Measurements from ENCODE around the gene CERS3.
"Not testable (repeated sequence)": the region's sequence is repeated elsewhere in the genome, so short reads cannot be mapped to it uniquely, and the experiment has no call there.

Gene CERS3

GRCh38 chr15:100441063-100441462 is 87.7 kb downstream of the CERS3 start:
- not testable (repeated sequence) for DNase-seq (ENCODE audit: low spot score in 2 of 2); H3K36me3 Mint-ChIP-seq (ENCODE audit: insufficient read depth); H3K9me3 Mint-ChIP-seq; H3K4me1 Mint-ChIP-seq; H3K27ac Mint-ChIP-seq (ENCODE audit: low read depth); ATAC-seq (replicated peaks; ENCODE audit: extremely low read depth, poor library complexity, severe bottlenecking); H3K4me3 Mint-ChIP-seq
- peaks cover 61% of the 10 kb centered on the region for H3K27me3 Mint-ChIP-seq

- DNase-seq (ENCODE audit: low spot score in 2 of 2) (no peak), ATAC-seq (replicated peaks; ENCODE audit: extremely low read depth, poor library complexity, severe bottlenecking) (no peak)
- H3K36me3 Mint-ChIP-seq (ENCODE audit: insufficient read depth): peaks cover 1% of the 10 kb centered on the region
- peaks cover 48% of the 10 kb centered on the region for H3K27me3 Mint-ChIP-seq
- H3K27ac Mint-ChIP-seq (ENCODE audit: low read depth): no peak overlapping the region
- H3K4me3 Mint-ChIP-seq: no peak overlapping the region
- H3K9me3 Mint-ChIP-seq: no peaks in the 10 kb centered on the region
- no peaks in the 10 kb centered on the region for H3K4me1 Mint-ChIP-seq
Observed at GRCh38 chr15:100439514-100439913, 89.2 kb downstream of the CERS3 start.

- no peaks in the 10 kb centered on the region for H3K4me1 Mint-ChIP-seq
- peaks cover 39% of the 10 kb centered on the region for H3K27me3 Mint-ChIP-seq
- no peaks in the 10 kb centered on the region for H3K9me3 Mint-ChIP-seq
- H3K27ac Mint-ChIP-seq (ENCODE audit: low read depth): no peak overlapping the region
- ATAC-seq (replicated peaks; ENCODE audit: extremely low read depth, poor library complexity, severe bottlenecking) (no peak), DNase-seq (ENCODE audit: low spot score in 2 of 2) (no peak)
- H3K36me3 Mint-ChIP-seq (ENCODE audit: insufficient read depth): peaks cover 1% of the 10 kb centered on the region
- H3K4me3 Mint-ChIP-seq: no peak overlapping the region
Observed at GRCh38 chr15:100438570-100438969, 90.2 kb downstream of the CERS3 start.

- DNase-seq (ENCODE audit: low spot score in 2 of 2): no peak
- H3K27ac Mint-ChIP-seq (ENCODE audit: low read depth): no peak overlapping the region
- H3K4me1 Mint-ChIP-seq: no peaks in the 10 kb centered on the region
- H3K36me3 Mint-ChIP-seq (ENCODE audit: insufficient read depth): peaks cover 1% of the 10 kb centered on the region
- no peaks in the 10 kb centered on the region for H3K9me3 Mint-ChIP-seq
- H3K4me3 Mint-ChIP-seq: no peak overlapping the region
- H3K27me3 Mint-ChIP-seq: peaks cover 26% of the 10 kb centered on the region
- no peak for ATAC-seq (replicated peaks; ENCODE audit: extremely low read depth, poor library complexity, severe bottlenecking)
Observed at GRCh38 chr15:100437261-100437660, 91.5 kb downstream of the CERS3 start.

GRCh38 chr15:100434561-100434960 is 94.2 kb downstream of the CERS3 start:
- Mint-ChIP-seq H3K27ac (ENCODE audit: low read depth) (no peak overlapping the region), H3K9me3 (no peaks in the 10 kb centered on the region), H3K4me3 (no peak overlapping the region), H3K4me1 (no peaks in the 10 kb centered on the region), H3K27me3 (no peaks in the 10 kb centered on the region), H3K36me3 (ENCODE audit: insufficient read depth) (no peaks in the 10 kb centered on the region)
- DNase-seq (ENCODE audit: low spot score in 2 of 2) (no peak), ATAC-seq (replicated peaks; ENCODE audit: extremely low read depth, poor library complexity, severe bottlenecking) (no peak)

GRCh38 chr15:100434038-100434437 is 94.7 kb downstream of the CERS3 start:
- Mint-ChIP-seq H3K36me3 (ENCODE audit: insufficient read depth) (no peaks in the 10 kb centered on the region), H3K4me1 (no peaks in the 10 kb centered on the region), H3K27ac (ENCODE audit: low read depth) (no peak overlapping the region), H3K4me3 (no peak overlapping the region), H3K27me3 (no peaks in the 10 kb centered on the region), H3K9me3 (no peaks in the 10 kb centered on the region)
- no peak for ATAC-seq (replicated peaks; ENCODE audit: extremely low read depth, poor library complexity, severe bottlenecking)
- DNase-seq (ENCODE audit: low spot score in 2 of 2): no peak

GRCh38 chr15:100433304-100433703 is 95.4 kb downstream of the CERS3 start:
- Mint-ChIP-seq H3K27me3 (no peaks in the 10 kb centered on the region), H3K4me1 (no peaks in the 10 kb centered on the region), H3K36me3 (ENCODE audit: insufficient read depth) (no peaks in the 10 kb centered on the region), H3K9me3 (no peaks in the 10 kb centered on the region), H3K4me3 (no peak overlapping the region), H3K27ac (ENCODE audit: low read depth) (no peak overlapping the region)
- ATAC-seq (replicated peaks; ENCODE audit: extremely low read depth, poor library complexity, severe bottlenecking): no peak
- no peak for DNase-seq (ENCODE audit: low spot score in 2 of 2)

GRCh38 chr15:100430411-100430810 is 98.3 kb downstream of the CERS3 start:
- DNase-seq (ENCODE audit: low spot score in 2 of 2) (no peak), ATAC-seq (replicated peaks; ENCODE audit: extremely low read depth, poor library complexity, severe bottlenecking) (no peak)
- Mint-ChIP-seq H3K27ac (ENCODE audit: low read depth) (no peak overlapping the region), H3K27me3 (no peaks in the 10 kb centered on the region), H3K4me1 (no peaks in the 10 kb centered on the region), H3K36me3 (ENCODE audit: insufficient read depth) (peaks cover 2% of the 10 kb centered on the region), H3K4me3 (no peak overlapping the region), H3K9me3 (no peaks in the 10 kb centered on the region)

GRCh38 chr15:100429116-100429728 is 99.5 kb downstream of the CERS3 start:
- H3K4me1 Mint-ChIP-seq: no peaks in the 10 kb centered on the region
- H3K4me3 Mint-ChIP-seq: no peak overlapping the region
- ATAC-seq (replicated peaks; ENCODE audit: extremely low read depth, poor library complexity, severe bottlenecking) (no peak), DNase-seq (ENCODE audit: low spot score in 2 of 2) (no peak)
- H3K9me3 Mint-ChIP-seq: peaks cover 10% of the 10 kb centered on the region
- H3K27me3 Mint-ChIP-seq: no peaks in the 10 kb centered on the region
- peaks cover 2% of the 10 kb centered on the region for H3K36me3 Mint-ChIP-seq (ENCODE audit: insufficient read depth)
- H3K27ac Mint-ChIP-seq (ENCODE audit: low read depth): no peak overlapping the region

GRCh38 chr15:100426937-100427336 is 101.8 kb downstream of the CERS3 start:
- Mint-ChIP-seq H3K36me3 (ENCODE audit: insufficient read depth) (peaks cover 2% of the 10 kb centered on the region), H3K9me3 (peaks cover 14% of the 10 kb centered on the region), H3K27ac (ENCODE audit: low read depth) (no peak overlapping the region), H3K4me3 (no peak overlapping the region), H3K27me3 (no peaks in the 10 kb centered on the region), H3K4me1 (no peaks in the 10 kb centered on the region)
- ATAC-seq (replicated peaks; ENCODE audit: extremely low read depth, poor library complexity, severe bottlenecking) (no peak), DNase-seq (ENCODE audit: low spot score in 2 of 2) (no peak)

GRCh38 chr15:100405179-100405578 is 123.6 kb downstream of the CERS3 start:
- ATAC-seq (replicated peaks; ENCODE audit: extremely low read depth, poor library complexity, severe bottlenecking): no peak
- no peaks in the 10 kb centered on the region for H3K36me3 Mint-ChIP-seq (ENCODE audit: insufficient read depth)
- no peak for DNase-seq (ENCODE audit: low spot score in 2 of 2)

GRCh38 chr15:100400996-100401395 is 127.8 kb downstream of the CERS3 start:
- Mint-ChIP-seq H3K4me1 (no peaks in the 10 kb centered on the region), H3K4me3 (no peak overlapping the region), H3K9me3 (no peaks in the 10 kb centered on the region), H3K36me3 (ENCODE audit: insufficient read depth) (no peaks in the 10 kb centered on the region), H3K27ac (ENCODE audit: low read depth) (no peak overlapping the region), H3K27me3 (peaks cover 70% of the 10 kb centered on the region)
- ATAC-seq (replicated peaks; ENCODE audit: extremely low read depth, poor library complexity, severe bottlenecking) (no peak), DNase-seq (ENCODE audit: low spot score in 2 of 2) (no peak)

More at GRCh38 chr15:100405179-100405578, 123.6 kb downstream of the CERS3 start:
- Mint-ChIP-seq H3K27me3 (peaks cover 50% of the 10 kb centered on the region), H3K9me3 (no peaks in the 10 kb centered on the region), H3K4me3 (no peak overlapping the region), H3K4me1 (no peaks in the 10 kb centered on the region), H3K27ac (ENCODE audit: low read depth) (no peak overlapping the region)

- H3K27me3 Mint-ChIP-seq: peaks cover 45% of the 10 kb centered on the region
- no peaks in the 10 kb centered on the region for H3K9me3 Mint-ChIP-seq
- H3K27ac Mint-ChIP-seq (ENCODE audit: low read depth): no peak overlapping the region
- H3K4me3 Mint-ChIP-seq: no peak overlapping the region
- H3K4me1 Mint-ChIP-seq: no peaks in the 10 kb centered on the region
- ATAC-seq (replicated peaks; ENCODE audit: extremely low read depth, poor library complexity, severe bottlenecking) (no peak), DNase-seq (ENCODE audit: low spot score in 2 of 2) (no peak)
- no peaks in the 10 kb centered on the region for H3K36me3 Mint-ChIP-seq (ENCODE audit: insufficient read depth)
Observed at GRCh38 chr15:100394736-100395440, 133.9 kb downstream of the CERS3 start.

Measured in central memory CD8-positive, alpha-beta T cell (primary cell).